AG04449 (cell line): Measurements from ENCODE around the gene DNAJB6.
A peak's percentile ranks its signal among the peaks of the same experiment; 100 is the strongest.

Experiments
- CTCF ChIA-PET: fragments of 350-600 bp; formaldehyde crosslinking; extraction: SDS; loops from one replicate; lab custom pipeline; 2021; ENCODE audit warnings: antibody characterized with exemption; lab: Yijun Ruan, JAX
- POLR2A ChIA-PET: fragments of 400-600, 350-600 bp; formaldehyde crosslinking; extraction: SDS; loops from one replicate; lab custom pipeline; 2020; ENCODE audit warnings: antibody characterized with exemption, inconsistent platforms; lab: Yijun Ruan, JAX
- DNase-seq: peaks from one replicate; pipeline ENCODE4 v3.0.0-alpha.2; 2010; ENCODE audit warnings: low read depth, low spot score
- H3K4me3 ChIP-seq: 2 replicates; pipeline ENCODE4 v1.5.1; 2011; ENCODE audit warnings: low read depth, mild to moderate bottlenecking, control low read depth, low read length
- CTCF ChIP-seq: IDR thresholded peaks from one replicate; pipeline ENCODE4 v1.5.1; 2011; ENCODE audit warnings: mild to moderate bottlenecking, moderate library complexity, low read length, control low read depth, inconsistent platforms; ENCODE audit not compliant: insufficient read depth; ENCODE audit errors: missing control alignments

The DNAJB6 gene

GRCh38 chr7:157335991-157336382 is 817 bp upstream of the DNAJB6 start:
- no peak for DNase-seq
- no peak for TF ChIP-seq CTCF
- ChIA-PET CTCF (interaction anchor here (1.5 to 1.7 kb wide), 2 partner anchors 51 to 366 kb away, joined by 3 to 6 read pairs; no protein-coding TSS in a partner anchor), POLR2A (interaction anchor here (1.0 to 1.2 kb wide), 2 partner anchors 62 to 200 kb away, joined by 3 read pairs; no protein-coding TSS in a partner anchor)
- H3K4me3 ChIP-seq = peak overlapping the region; percentile 75

- ChIA-PET CTCF (interaction anchor here (0.7 to 4.0 kb wide), 12 partner anchors 10 to 386 kb away, joined by 3 to 50 read pairs (median 5); no protein-coding TSS in a partner anchor), POLR2A (interaction anchor here (1.0 to 1.6 kb wide), 4 partner anchors 17 to 201 kb away, joined by 3 to 4 read pairs (median 3); no protein-coding TSS in a partner anchor)
- no peak for TF ChIP-seq CTCF
- H3K4me3 ChIP-seq = peak overlapping the region; percentile 75
- no peak for DNase-seq
Measured at GRCh38 chr7:157337316-157338149, 729 bp downstream of the DNAJB6 start.

- peak; percentile 76 for TF ChIP-seq CTCF
- ChIA-PET POLR2A (no interaction called here), CTCF (interaction anchor here (0.6 to 4.0 kb wide), 20 partner anchors 9 to 390 kb away, joined by 3 to 50 read pairs (median 4); no protein-coding TSS in a partner anchor)
- peak overlapping the region; percentile 12; the same call in 1 of the 2 replicates for H3K4me3 ChIP-seq
- no peak for DNase-seq
Measured at GRCh38 chr7:157339777-157340677, 3.2 kb downstream of the DNAJB6 start.

GRCh38 chr7:157347217-157347904 is 10.6 kb downstream of the DNAJB6 start:
- ChIA-PET POLR2A (no interaction called here), CTCF (interaction anchor here (0.9 to 2.8 kb wide), 4 partner anchors 9 to 75 kb away, joined by 3 to 18 read pairs (median 4); no protein-coding TSS in a partner anchor)
- TF ChIP-seq CTCF = no peak
- no peak for DNase-seq
- no peak overlapping the region for H3K4me3 ChIP-seq

- no peak for DNase-seq
- TF ChIP-seq CTCF = no peak
- ChIA-PET CTCF (interaction anchor here (2.6 kb wide), 1 partner anchor 10 kb away, joined by 17 read pairs; no protein-coding TSS in a partner anchor), POLR2A (no interaction called here)
- no peak overlapping the region for H3K4me3 ChIP-seq
Measured at GRCh38 chr7:157348548-157348947, 11.7 kb downstream of the DNAJB6 start.
